A549 (cell line): ENCODE results near the gene SH3D21.

ENCODE experiments used
- EP300 ChIP-seq, 2 experiments: fragments of >200 bp; sonication (Bioruptor Twin); formaldehyde crosslinking; IDR thresholded peaks; 2 replicates in 1 of 2; 3 replicates in 1 of 2; pipeline ENCODE4 v1.6.1; 2016 to 2017
- GATA3 ChIP-seq: IDR thresholded peaks from 2 replicates; pipeline ENCODE4 v1.6.1; 2012; ENCODE audit warnings: borderline replicate concordance
- KDM1A ChIP-seq: fragments of 200-600 bp; sonication (generic); IDR thresholded peaks from 2 replicates; pipeline ENCODE4 v1.6.1; 2016; ENCODE audit warnings: low read depth, mild to moderate bottlenecking

- TF ChIP-seq GATA3 (no peak), KDM1A (no peak), EP300 (IDR thresholded peaks at IDR 0.05) (no peak)
Measured at GRCh38 chr1:36306210-36306901, at the start of gene SH3D21.
